OCI-M2 (cell line): Measurements from ENCODE around the gene ITGA8.

ENCODE experiments used
- DNase-seq: peaks from one replicate; lab custom pipeline; 2025; ENCODE audit not compliant: unreplicated experiment; lab: John Stamatoyannopoulos, UW

ITGA8 gene

DNA sequence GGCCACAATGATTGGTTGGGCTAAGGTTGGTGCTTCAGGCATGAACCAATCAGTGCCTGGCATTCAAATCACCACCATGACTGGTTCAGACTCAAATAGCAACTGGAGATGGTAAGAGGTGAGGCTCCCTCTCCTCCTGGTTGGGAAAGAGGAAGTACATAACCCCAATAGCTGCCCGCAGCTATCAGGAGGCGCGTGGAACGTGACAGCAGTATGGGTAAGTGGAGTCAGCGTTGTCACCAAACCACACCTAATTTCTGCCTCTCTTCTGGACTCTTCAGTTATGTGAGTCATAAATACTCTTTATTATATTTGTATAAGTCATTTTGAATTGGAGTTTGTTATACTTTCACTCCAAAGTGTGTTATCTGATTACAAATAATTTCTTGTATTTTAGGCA is 17.9 kb upstream of the ITGA8 start:
- no peak for DNase-seq

DNA sequence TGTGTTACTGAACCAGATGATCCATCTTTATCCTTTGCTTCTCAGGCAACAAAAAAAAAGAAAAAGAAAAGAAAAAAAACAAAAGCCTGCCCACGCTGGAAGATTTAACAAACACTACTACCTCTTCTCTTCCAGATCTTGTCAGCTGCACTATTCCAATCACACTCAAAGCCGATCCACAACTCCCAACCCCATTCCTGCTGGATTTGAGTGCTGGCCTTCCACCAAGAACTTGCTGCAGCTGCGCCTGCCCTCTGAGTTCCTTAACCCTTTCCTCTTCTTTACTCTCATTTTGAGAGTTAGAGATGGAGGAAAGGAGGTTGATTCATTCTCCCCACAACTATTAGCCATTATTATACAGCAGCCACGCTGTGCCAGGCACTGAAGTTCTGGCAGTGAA is 16.0 kb upstream of the ITGA8 start:
- DNase-seq: no peak

DNA sequence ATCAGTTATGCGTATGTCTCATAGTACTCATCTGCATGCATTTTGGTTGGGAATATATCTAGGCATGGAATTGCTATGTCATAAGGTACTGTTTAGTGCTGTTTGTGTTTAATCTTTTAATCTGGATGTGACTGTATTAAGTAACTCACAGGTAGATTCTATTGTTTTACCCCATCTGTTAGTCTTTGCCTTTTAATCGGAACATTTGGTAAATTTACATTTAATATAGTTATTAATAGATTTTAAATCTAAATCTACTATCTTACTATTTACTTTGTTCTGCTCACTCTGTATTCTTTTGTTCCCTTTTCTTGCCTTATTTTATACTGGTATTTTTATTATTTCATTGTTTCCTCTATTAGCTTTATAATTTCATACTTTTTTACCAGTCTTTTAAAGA is 10.6 kb upstream of the ITGA8 start:
- DNase-seq: no peak

DNA sequence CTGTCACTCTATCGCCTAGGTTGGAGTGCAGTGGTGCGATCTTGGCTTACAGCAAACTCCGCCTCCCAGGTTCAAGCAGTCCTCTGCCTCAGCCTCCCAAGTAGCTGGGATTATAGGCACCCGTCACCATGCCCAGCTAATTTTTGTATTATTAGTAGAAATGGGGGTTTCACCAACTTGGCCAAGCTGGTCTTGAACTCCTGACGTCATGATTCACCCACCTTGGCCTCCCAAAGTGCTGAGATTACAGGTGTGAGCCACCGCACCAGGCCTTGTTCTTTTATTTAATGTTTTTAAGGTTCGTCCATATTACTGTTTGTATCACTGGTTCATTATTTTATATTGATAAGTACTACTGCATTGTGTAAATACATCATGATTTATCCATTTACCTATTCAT is 10.2 kb upstream of the ITGA8 start:
- DNase-seq: no peak

DNA sequence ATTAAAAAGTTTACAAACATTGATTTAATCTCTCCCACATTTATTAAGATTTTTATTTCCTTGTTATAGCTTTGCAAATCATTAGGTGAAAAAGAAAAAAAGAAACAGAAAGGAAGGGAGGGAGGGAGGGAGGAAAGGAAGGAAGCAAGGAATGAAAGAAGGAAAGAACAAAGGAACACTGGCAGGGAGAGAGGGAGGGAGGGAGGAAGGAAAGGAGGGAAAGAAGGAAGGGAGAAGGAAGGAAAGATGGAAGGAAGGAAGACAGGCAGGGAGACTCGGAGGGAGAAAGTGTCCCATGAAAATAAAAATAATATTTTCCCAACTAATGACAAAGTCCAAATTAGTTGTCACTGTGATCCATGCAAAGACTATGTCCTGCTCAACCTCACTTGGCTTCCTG is 6.3 kb upstream of the ITGA8 start:
- DNase-seq: no peak

DNA sequence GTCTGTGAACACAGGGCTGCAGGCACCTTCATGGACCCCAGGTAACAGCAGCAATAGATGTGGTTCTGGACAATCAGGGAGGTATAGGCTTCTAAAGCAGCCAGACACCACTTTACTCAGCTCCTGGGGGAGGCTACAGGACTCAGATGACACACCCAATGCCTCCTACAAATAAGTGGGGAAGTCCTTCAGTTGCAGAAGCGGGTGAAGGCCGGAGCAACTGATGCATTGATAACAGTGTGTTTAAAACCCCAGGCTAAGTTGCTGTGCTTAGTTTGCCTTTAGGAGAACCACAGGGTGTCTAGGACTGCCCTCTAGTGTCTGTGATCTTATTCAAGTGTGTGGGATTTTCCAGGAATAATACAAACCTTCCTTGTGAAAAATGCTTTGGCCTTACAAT is 5.9 kb upstream of the ITGA8 start:
- peak; percentile 7 for DNase-seq

DNA sequence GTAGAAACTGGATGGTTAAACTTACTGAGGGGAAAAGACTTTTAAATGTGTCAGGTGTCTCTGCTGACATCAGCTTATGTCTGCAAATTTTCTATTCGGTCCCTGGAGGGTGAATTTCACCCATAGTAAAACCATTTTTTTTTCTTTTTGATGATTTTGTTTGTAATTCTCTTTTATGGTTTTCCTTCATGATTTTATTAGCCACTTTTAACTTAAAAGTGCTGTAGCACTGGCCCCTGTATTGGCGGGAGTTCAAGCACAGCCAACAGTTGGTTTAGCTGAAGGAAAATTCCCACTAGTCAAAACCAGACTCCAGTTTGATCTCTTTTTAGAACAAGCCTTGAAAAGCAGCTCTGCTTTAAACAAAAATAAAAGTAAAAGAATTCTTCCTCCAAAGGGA is 5.0 kb upstream of the ITGA8 start:
- no peak for DNase-seq

DNA sequence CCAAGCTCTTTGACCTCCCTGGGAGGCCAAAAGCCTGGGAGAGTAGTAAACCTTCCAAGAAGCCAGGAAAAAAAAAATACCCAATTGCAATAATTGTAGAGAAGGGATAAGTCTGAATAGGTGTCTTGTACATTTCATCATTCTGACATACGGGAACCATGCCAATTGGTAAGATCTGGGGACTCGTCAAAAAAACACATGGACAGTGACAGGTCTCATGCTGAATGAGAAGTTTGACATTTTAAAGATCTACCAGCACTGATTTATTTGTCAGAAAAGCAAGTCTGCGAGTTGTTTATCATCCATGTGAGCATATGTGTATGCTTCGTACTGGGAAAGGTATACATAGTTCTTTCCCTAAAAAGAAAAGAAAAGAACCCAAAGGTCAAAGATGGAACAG is 4.1 kb upstream of the ITGA8 start:
- DNase-seq: no peak

DNA sequence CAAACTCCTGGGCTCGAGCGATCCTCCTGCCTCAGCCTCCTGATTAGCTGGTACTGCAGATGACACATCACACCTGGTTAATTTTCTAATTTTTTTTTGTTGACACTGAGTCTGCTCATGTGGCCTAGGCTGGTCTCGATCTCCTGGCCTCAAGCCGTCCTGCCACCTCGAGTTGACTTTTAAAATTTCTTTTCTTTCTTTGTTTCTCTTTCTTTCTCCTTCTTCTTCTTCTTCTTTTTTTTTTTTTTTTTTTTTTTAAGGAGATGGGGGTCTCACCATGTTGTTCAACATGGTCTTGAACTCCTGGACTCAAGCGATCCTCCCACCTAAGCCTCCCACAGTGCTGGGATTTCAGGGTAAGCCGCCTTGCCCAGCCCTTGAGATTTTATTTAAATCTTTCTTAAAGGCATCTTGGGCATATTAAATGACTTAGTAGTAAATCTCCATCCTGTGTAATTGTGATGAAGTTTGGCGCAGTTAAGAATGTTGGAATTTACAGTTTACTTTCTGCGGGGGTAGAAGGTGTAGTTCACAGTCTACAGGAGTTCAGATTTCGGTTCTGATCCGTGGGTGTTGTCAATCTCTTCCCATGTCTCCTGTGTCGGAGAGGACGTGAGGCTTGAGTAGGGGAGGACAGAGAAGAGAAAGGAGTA is 1.0 kb upstream of the ITGA8 start:
- DNase-seq: no peak

DNA sequence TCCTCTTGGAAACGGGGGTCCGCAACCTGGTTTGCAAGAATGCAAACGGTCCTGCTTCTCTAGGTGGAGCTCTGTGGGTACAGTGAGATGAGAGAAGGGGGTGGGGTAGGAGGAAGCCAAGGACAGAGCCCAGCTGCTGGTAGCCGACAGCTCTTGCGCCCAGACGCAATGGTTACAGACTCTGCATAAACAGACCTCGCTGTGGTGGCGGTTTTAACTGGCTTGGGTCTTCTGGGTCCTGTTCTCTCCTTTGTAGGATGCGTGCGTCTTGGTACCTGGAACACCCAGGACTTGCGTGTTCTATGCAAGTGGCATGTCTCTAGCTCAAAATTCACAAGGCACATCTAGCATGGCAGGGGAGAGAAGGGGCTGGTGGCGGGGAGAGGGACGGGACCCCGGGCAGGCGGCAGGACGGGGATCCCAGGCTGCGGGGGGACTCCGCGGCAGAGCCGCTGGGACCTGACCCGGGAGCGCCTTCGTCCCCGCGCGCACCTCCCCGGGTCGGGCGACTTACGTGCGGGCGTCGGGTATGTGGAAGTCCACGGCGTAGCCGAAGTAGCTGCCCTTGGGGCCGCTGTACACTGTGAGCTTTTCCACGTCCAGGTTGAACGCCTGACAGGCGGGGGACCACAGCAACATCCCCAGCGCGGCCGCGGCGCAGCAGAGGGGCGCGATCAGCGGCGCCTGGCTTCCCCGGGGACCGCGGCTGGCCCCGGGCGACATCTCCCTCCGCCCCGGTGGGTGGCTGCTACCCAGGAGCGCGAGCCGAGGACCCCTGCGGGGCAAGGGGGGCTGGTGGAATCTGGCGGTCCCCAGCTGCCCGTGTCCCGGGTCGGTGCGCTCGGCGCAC is 448 bp downstream of the ITGA8 start:
- no peak for DNase-seq

DNA sequence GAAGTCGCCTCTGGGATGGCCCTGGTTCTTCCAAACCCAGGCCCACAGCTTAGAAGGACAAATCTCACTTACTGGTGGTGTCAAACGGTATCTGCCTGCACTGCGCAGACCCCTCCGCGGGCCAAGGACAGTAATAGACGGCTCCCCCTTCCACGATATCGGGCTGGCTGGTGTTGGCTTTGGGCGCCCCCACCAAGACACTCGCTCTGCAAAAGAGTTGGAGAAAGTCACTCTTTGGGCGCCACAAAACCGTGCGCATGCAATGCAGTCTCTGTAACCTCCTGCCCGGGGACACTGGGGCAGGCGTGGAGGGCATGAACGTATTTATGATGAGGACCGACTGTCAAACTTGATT is 1.1 kb downstream of the ITGA8 start:
- DNase-seq: no peak

DNA sequence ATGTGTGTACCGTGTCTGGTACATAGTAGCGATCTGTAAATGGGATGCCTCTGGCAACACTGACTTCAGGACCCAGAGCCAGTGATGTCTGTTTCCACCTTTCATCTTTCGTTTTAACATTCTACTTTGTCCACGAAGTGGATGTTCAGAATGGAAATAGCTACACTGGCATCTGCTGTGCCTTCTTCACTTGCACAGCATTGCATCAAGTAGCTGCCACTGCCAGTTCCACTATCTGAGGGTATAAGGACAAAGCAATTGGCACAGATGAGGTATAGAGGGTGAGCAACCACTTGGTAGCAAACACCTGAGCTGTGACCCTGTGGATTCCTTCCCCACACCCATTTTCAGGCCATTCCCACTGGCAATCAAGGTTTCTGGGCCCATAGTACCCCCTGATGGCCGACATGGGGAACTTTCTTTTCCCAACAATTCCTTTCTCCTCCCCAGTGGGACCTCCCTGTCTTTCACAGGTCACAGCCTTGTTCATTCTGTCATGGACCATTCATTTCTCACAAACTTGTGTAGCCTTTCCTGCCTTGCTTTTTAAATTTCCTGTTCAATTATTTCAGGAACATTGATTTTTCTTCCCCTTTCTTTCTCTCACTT is 4.0 kb downstream of the ITGA8 start:
- DNase-seq: no peak

DNA sequence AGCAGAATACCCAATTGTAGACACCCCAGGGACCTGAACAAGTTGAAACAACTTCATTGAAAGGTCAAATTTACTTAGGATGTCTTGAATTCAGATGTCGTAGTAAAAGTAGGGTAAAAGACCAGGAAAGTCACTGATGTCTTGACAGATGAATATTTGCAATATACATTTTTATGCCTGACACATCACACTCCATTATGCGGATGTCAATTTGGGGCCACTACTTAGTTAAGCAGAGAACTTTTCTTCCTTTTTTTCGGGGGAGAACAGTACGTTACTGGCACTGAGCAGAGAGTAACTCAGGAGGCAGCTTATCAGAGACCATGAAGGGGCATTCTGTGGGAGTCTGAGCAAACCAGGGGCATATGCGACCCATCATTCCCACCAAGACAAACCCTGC is 4.9 kb downstream of the ITGA8 start:
- DNase-seq: no peak

DNA sequence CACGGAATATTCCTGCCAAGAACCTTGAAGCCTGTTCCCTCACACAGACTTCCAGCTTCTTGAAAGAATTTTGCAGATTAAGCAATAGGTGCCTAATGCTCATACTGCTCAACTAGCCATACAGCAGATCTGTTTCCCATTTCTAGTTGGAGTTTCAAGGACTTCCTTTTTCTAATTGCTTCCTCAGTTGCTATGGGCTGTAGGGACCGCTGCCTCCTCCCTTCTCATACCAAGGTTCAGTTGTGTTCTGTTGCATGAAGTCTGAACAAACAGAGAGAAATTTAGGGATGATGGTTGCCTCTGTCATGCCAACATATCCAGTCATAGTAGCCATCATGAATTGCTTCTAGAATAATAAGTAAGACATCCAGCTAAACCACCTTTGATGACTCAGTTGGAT is 6.8 kb downstream of the ITGA8 start:
- DNase-seq: no peak

DNA sequence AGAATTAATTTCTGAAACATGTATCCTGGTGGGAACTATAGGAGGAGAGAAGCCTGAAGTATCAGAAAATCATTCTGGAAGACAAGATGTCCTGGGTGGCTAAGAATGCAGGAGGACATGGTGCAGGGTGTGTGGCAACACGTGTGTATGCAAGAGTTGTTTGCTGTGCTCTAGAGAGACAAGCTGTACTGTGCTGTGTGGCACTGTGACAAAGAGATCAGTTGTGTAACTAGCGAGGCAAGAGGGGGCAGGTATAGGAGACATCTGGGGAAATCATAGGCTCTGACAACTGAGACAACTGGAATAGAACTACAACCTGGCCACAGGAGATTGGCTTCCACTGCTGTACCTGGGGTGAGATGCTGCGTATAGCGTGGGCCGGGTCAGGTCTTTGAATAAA is 9.3 kb downstream of the ITGA8 start:
- no peak for DNase-seq

DNA sequence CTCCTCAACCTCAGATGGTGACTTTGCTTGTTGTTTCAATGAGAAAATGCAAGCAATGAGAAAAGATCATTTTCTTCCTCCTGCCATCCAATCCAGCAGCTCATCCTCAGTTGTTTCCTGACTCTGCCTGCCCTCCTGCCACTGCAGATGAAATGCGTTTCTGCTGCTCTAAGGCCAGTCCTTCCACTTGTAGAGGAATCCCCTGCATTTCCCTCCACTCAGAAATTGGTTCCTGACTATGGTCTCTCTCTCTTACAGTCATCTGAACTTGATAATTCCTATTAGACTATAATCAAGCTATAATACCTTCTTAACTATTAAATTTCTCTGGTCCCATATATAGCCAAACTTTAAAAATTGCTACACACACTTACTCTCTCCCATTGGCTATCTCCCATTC is 14.4 kb downstream of the ITGA8 start:
- no peak for DNase-seq

DNA sequence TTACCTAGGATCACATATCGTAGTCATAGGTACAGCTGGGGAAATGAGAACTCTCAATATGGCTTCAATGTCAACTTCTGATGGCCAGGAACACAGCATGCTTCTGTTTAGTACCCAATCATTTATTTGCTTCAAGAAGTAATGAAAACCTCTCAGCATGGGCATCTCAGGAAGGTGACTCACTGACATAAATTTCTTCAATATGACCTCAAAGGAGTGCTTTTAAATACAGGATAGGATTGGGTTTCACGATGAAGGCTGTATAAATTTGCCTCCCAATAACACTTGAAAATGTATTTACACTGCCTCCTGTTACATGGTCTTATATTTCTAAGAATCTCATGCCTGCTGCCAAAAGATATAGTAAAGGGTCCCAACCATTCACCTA is 15.1 kb downstream of the ITGA8 start:
- DNase-seq: no peak

DNA sequence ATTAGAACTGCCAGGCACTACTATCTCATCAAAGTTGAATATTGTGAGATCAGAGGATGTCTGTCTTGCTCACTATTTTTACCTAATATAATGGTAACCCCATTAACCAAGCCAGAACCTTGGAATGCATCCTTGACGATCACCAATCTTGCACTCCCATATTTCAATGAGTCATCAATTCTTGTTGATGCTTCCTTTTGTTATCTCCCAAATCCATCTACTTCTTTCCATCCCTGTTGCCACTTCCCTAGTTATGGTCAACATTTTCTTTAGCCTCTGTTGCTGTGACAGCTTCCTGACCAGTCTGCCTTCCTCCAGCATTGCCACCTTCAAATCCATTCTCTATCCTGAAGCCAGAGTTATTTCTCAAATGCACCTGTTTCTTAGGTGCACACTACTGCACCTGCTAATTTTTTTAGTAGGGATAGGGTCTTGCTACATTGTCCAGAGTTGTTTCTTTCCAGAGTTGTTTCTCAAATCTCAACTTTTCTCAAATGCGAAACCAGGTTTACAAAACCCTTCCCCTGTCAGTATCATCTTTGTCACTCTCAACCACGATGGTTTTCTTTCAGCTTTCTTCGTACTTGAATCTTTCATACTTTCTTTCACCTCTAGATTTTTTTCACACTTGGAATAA is 15.7 kb downstream of the ITGA8 start:
- no peak for DNase-seq

DNA sequence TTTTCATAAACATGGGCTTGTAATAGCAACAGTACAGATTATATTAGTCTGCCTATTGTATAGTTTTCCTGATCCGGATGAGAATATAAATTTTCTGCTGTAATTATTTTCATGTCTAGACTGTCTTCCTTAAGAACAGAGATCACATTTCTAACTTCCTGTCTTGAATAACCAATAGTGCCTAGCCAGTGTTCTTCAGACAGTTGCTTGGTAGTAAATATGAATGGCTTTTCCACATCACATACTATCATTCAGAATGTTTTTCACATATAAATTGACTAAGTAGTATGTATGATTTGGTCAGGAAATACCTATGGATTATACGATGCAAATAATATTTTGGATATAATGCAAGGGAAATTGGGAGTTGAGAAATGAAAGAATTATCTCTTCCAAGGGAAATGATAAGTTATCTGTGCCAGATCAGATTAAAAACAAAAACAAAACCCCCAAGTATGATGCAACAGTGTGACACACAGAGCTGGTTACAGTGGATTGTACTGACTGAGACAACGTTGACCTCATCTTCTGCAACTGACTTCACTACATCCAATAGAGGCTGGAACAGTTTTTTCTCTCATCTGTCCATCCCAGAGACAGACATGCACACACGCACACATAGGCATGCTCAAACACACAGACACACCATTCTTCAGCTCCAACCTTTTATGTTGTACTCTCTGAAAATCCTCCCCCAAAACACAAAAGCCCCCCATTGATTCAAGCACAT is 16.4 kb downstream of the ITGA8 start:
- no peak for DNase-seq

DNA sequence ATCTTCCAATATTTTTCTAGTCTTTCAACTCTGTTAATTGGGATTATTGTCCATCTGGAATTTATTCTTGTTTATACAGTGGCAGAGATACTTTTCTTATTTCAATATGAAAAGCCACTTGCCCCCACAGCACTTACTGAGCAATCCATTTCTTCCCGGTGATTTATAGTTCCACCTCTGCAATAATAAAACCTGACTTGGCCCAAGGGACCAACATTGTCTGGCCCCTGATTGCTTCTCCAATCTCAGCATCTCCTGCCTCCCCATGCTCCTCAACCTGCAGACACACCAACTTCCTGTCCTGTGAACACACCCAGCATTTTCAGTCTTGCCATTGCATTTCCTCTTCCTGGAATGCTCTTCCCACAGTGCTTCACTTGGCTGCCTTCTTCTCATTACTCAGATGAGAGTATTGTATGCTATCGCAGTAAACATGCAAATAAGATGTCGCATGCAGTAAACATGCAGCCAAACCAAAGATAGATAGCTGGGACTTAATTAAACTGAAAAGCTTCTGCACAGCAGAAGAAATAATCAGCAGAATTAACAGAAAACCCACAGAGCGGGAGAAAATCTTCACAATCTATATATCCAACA is 19.5 kb downstream of the ITGA8 start:
- DNase-seq: no peak

DNA sequence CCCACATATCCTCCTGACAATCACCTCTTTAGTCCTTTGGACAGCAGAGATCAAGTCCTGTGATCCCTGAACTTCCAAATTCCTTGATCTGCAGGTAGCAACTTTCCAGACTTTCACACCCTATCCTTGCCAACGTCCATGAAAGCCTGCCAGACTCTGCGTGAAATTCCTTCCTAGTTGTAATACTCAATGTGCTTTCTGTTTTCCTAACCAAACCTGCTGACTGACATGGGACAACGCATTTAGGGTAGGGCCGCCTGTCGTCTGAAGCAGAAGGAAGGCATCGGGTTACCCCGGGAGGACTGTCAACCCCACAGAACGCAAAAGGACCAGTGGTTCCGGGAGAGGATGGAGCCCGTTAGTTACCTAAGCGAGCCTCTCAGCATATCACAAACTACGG is 23.9 kb downstream of the ITGA8 start:
- DNase-seq: no peak
